Loucy (cell line): Measurements from ENCODE around the gene GLIPR2.

Experiments
- H2AFZ ChIP-seq: fragments of 200-600 bp; sonication (generic); 2 replicates; pipeline ENCODE4 v1.6.0; 2016; ENCODE audit warnings: antibody characterized with exemption, mild to moderate bottlenecking, low read length, moderate library complexity
- H3F3A ChIP-seq: fragments of 200-600 bp; 2 replicates; pipeline ENCODE4 v1.6.0; 2016; ENCODE audit warnings: antibody characterized with exemption, low read depth, mild to moderate bottlenecking
- H3K27me3 ChIP-seq: fragments of 200-600 bp; sonication (generic); 2 replicates; pipeline ENCODE4 v1.6.1; 2014; ENCODE audit warnings: low read length, mild to moderate bottlenecking; ENCODE audit not compliant: insufficient read depth, poor library complexity, severe bottlenecking
- H3K36me3 ChIP-seq: fragments of 200-600 bp; sonication (generic); 2 replicates; pipeline ENCODE4 v1.6.1; 2016; ENCODE audit warnings: low read length; ENCODE audit not compliant: insufficient read depth
- H3K4me1 ChIP-seq: fragments of 200-600 bp; sonication (generic); 2 replicates; pipeline ENCODE4 v1.5.1; 2014; ENCODE audit warnings: low read length, mild to moderate bottlenecking; ENCODE audit not compliant: insufficient read depth, poor library complexity, severe bottlenecking
- H3K4me2 ChIP-seq: fragments of 200-600 bp; sonication (generic); 2 replicates; pipeline ENCODE4 v1.6.0; 2014; ENCODE audit warnings: antibody characterized with exemption, low read length, low read depth, mild to moderate bottlenecking; ENCODE audit not compliant: poor library complexity, severe bottlenecking
- H3K4me3 ChIP-seq: fragments of 200-600 bp; sonication (generic); 2 replicates; pipeline ENCODE4 v1.5.1; 2014; ENCODE audit warnings: low read length, mild to moderate bottlenecking, mixed read lengths; ENCODE audit not compliant: poor library complexity, severe bottlenecking
- H3K79me2 ChIP-seq: fragments of 200-600 bp; sonication (generic); 2 replicates; pipeline ENCODE4 v1.6.1; 2014; ENCODE audit warnings: low read length; ENCODE audit not compliant: insufficient read depth
- H3K9ac ChIP-seq: fragments of 200-600 bp; sonication (generic); 2 replicates; pipeline ENCODE4 v1.6.0; 2014; ENCODE audit warnings: mild to moderate bottlenecking, low read depth, low read length, moderate library complexity; ENCODE audit not compliant: poor library complexity, severe bottlenecking
- H3K9me2 ChIP-seq: fragments of 200-600 bp; sonication (generic); replicated peaks from 2 replicates; pipeline ENCODE4 v1.6.1; 2016; ENCODE audit warnings: low read depth, low read length, mixed read lengths
- H3K9me3 ChIP-seq: fragments of 200-600 bp; sonication (generic); 2 replicates; pipeline ENCODE4 v1.6.1; 2014; ENCODE audit warnings: mild to moderate bottlenecking, antibody characterized with exemption, low read length, low read depth; ENCODE audit not compliant: insufficient read depth
- H4K20me1 ChIP-seq: fragments of 200-600 bp; sonication (generic); 2 replicates; pipeline ENCODE4 v1.6.0; 2014; ENCODE audit warnings: antibody characterized with exemption, low read length, mild to moderate bottlenecking; ENCODE audit not compliant: insufficient read depth, poor library complexity, severe bottlenecking
- EZH2phosphoT487 ChIP-seq: fragments of 200-600 bp; IDR thresholded peaks from 2 replicates; pipeline ENCODE4 v1.6.1; 2018; ENCODE audit warnings: antibody characterized with exemption, mild to moderate bottlenecking, moderate library complexity, borderline replicate concordance
- TF ChIP-seq, protein P1 (sequence below): fragments of 200-600 bp; sonication (generic); conservative IDR thresholded peaks from 2 replicates; pipeline ENCODE4 v1.5.1; 2014; ENCODE audit warnings: mild to moderate bottlenecking, antibody characterized with exemption, low read length

Gene GLIPR2

GRCh38 chr9:36145970-36146369 is 9.4 kb downstream of the GLIPR2 start:
- Histone ChIP-seq H3F3A (no peaks in the 10 kb centered on the region), H3K9me3 (no peaks in the 10 kb centered on the region), H3K27me3 (no peaks in the 10 kb centered on the region), H3K4me2 (no peak overlapping the region), H3K79me2 (peaks cover 44% of the 10 kb centered on the region), H3K9me2 (no peaks in the 10 kb centered on the region), H4K20me1 (no peaks in the 10 kb centered on the region), H3K9ac (no peak overlapping the region), H3K4me3 (no peak overlapping the region), H3K4me1 (peaks cover 66% of the 10 kb centered on the region), H3K36me3 (no peaks in the 10 kb centered on the region), H2AFZ (no peak overlapping the region)
- TF ChIP-seq, protein P1, sequence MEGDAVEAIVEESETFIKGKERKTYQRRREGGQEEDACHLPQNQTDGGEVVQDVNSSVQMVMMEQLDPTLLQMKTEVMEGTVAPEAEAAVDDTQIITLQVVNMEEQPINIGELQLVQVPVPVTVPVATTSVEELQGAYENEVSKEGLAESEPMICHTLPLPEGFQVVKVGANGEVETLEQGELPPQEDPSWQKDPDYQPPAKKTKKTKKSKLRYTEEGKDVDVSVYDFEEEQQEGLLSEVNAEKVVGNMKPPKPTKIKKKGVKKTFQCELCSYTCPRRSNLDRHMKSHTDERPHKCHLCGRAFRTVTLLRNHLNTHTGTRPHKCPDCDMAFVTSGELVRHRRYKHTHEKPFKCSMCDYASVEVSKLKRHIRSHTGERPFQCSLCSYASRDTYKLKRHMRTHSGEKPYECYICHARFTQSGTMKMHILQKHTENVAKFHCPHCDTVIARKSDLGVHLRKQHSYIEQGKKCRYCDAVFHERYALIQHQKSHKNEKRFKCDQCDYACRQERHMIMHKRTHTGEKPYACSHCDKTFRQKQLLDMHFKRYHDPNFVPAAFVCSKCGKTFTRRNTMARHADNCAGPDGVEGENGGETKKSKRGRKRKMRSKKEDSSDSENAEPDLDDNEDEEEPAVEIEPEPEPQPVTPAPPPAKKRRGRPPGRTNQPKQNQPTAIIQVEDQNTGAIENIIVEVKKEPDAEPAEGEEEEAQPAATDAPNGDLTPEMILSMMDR = no peak
- TF ChIP-seq EZH2phosphoT487 = no peak

GRCh38 chr9:36146651-36147050 is 10.1 kb downstream of the GLIPR2 start:
- H3K9ac ChIP-seq = no peak overlapping the region
- no peaks in the 10 kb centered on the region for H3K9me3 ChIP-seq
- H3K36me3 ChIP-seq = no peaks in the 10 kb centered on the region
- H2AFZ ChIP-seq = no peak overlapping the region
- H3F3A ChIP-seq = no peaks in the 10 kb centered on the region
- no peaks in the 10 kb centered on the region for H3K27me3 ChIP-seq
- no peaks in the 10 kb centered on the region for H3K9me2 ChIP-seq
- H3K4me1 ChIP-seq = peaks cover 66% of the 10 kb centered on the region
- peaks cover 42% of the 10 kb centered on the region for H3K79me2 ChIP-seq
- TF ChIP-seq, protein P1 = no peak
- TF ChIP-seq EZH2phosphoT487 = no peak
- no peaks in the 10 kb centered on the region for H4K20me1 ChIP-seq
- no peak overlapping the region for H3K4me3 ChIP-seq
- H3K4me2 ChIP-seq = no peak overlapping the region

DNA sequence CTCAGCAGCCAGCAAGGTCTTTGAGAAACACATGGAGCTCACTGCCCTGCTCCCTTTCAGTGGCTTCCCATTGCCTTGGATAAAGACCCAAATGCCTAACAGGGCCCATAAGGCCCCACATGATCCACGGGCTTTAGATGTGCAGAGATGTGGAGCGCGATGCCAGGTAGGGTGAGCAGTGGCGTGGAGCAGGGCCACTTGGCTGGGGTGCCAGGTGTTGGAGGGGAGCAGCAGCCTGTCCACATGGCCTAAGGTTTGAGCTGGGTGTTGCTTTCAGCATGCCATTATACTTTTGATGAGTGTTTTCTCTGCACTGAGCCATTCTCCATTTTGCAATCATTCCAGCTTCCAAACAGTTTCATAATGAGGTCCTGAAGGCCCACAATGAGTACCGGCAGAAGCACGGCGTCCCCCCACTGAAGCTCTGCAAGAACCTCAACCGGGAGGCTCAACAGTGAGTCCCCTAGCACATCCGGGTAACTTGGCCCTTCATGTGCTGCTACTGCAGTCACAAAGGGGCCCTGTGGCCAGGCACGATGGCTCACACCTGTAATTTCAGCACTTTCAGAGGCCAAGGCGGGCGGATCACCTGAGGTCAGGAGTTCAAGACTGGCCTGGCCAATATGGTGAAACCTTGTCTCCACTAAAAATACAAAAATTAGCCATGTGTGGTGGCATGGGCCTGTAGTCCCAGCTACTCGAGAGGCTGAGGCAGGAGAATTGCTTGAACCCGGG is 11.1 kb downstream of the GLIPR2 start:
- peaks cover 34% of the 10 kb centered on the region for H3K79me2 ChIP-seq
- H3K9me2 ChIP-seq = no peaks in the 10 kb centered on the region
- H3F3A ChIP-seq = no peaks in the 10 kb centered on the region
- no peaks in the 10 kb centered on the region for H3K9me3 ChIP-seq
- H3K4me2 ChIP-seq = no peak overlapping the region
- H3K27me3 ChIP-seq = no peaks in the 10 kb centered on the region
- no peaks in the 10 kb centered on the region for H4K20me1 ChIP-seq
- peaks cover 62% of the 10 kb centered on the region for H3K4me1 ChIP-seq
- H3K36me3 ChIP-seq = no peaks in the 10 kb centered on the region
- no peak overlapping the region for H3K4me3 ChIP-seq
- H3K9ac ChIP-seq = no peak overlapping the region
- H2AFZ ChIP-seq = no peak overlapping the region
- TF ChIP-seq EZH2phosphoT487 = no peak
- TF ChIP-seq, protein P1 = no peak
